Gastrocnemius medialis (tissue), 4 donors: Measurements from ENCODE around the gene GALNT2. TPM values are rescaled to one million over a fixed set of nuclear protein-coding genes. Genes with fewer than 3 reads are reported as not detected.

Source experiments
- ATAC-seq, 2 donors: fragments of 150-250 bp; one replicate each; pipeline ENCODE4 v1.9.1; 2016
- DNase-seq, 2 donors: peaks; one replicate each; pipeline ENCODE4 v3.0.0-alpha.2; 2019
- H3K27ac ChIP-seq, 4 donors: fragments of 200-600 bp; sonication (generic); 1 replicate in 1 of 4; 2 replicates in 3 of 4; pipeline ENCODE4 v1.5.1; 2016 to 2018; ENCODE audit warnings: mild to moderate bottlenecking in 2 of 4, moderate library complexity in 1 of 4
- H3K27me3 ChIP-seq, 3 donors: fragments of 200-600 bp; sonication (generic) in 2 of 3; 1 replicate in 1 of 3; 2 replicates in 2 of 3; pipeline versions ENCODE4 v1.5.1 to v1.6.0; 2016 to 2019; ENCODE audit warnings: mild to moderate bottlenecking in 1 of 3, moderate library complexity in 1 of 3
- H3K36me3 ChIP-seq, 2 donors: fragments of 200-600 bp; sonication (generic) in 1 of 2; one replicate each; pipeline ENCODE4 v1.5.1; 2017 to 2018
- H3K4me1 ChIP-seq, 2 donors: fragments of 200-600 bp; sonication (generic) in 1 of 2; one replicate each; pipeline ENCODE4 v1.5.1; 2016 to 2017; ENCODE audit warnings: mild to moderate bottlenecking in 2 of 2
- H3K4me3 ChIP-seq, 4 donors: fragments of 200-600 bp; sonication (generic) in 3 of 4; 1 replicate in 1 of 4; 2 replicates in 3 of 4; pipeline ENCODE4 v1.5.1; 2016 to 2019; ENCODE audit warnings: mild to moderate bottlenecking in 2 of 4
- H3K9me3 ChIP-seq, 3 donors: fragments of 200-600 bp; sonication (generic) in 2 of 3; 1 replicate in 1 of 3; 2 replicates in 2 of 3; pipeline ENCODE4 v1.5.1; 2016 to 2019
- POLR2A ChIP-seq, 2 donors: fragments of 450-650 bp; IDR thresholded peaks; one replicate each; pipeline ENCODE4 v1.6.1; 2017; ENCODE audit warnings: antibody characterized with exemption in 2 of 2, mild to moderate bottlenecking in 2 of 2, moderate library complexity in 2 of 2
- in situ Hi-C, 4 donors: fragments of 200-750 bp; cut with MboI; loops; one replicate each; pipeline versions ENCODE4 v1.15.0 to v1.8.0; 2017; ENCODE audit warnings: low sequenced_read_pairs in 4 of 4
- intact Hi-C: fragments of 100-400 bp; cut with DNase I; formaldehyde crosslinking; loops from one replicate; pipeline ENCODE4 v1.15.1; 2023; ENCODE audit warnings: low total_unique reads
- total RNA-seq, 4 donors: library from RNA; depleted of rRNA; stranded (reverse); fragments of >200 nt; gene quantifications; one replicate each; pipeline versions ENCODE4 v1.1.0 to v1.2.3, GENCODE V29; 2016
- TF ChIP-seq, protein P1 (sequence below), 5 experiments: fragments of 450-650 bp in 3 of 5; fragments of 200-600 bp in 2 of 5; sonication (generic) in 2 of 5; IDR thresholded peaks in 4 of 5; conservative IDR thresholded peaks in 1 of 5; 1 replicate in 4 of 5; 2 replicates in 1 of 5; pipeline ENCODE4 v1.5.1; 2016 to 2019; ENCODE audit warnings: antibody characterized with exemption in 5 of 5, mild to moderate bottlenecking in 3 of 5, moderate library complexity in 3 of 5

GALNT2 gene
- total RNA-seq, 4 donors from 2014 or later: 73.7 to 106 (median 78.3) TPM

DNA sequence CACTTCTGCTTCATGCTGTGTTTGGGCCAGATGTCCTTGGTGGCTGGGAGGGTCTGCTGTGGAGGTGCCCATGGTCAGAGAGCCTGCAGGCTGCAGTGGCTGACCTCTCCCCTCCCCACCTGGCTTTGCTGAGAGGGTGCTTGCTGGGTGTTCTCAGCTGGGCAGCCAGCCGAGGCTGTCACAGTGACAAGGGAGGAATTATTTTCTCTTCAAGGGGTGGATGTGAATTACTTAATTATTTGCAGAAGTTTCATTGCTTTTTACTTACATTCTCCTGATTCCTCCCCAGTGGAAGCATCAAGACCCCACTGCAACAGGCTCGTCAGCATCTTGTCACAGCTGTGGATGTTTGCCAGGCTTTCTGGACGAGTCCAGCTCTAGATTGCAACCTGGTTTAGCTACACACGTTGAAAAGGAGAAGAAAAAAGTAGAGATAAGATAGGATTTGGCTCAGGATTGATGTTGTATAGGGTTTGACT is 70.3 kb downstream of the GALNT2 start:
- intact Hi-C loops: loop anchor here (10.0 kb wide), 1 partner anchor 163 kb away; no protein-coding TSS in a partner anchor
- Histone ChIP-seq H3K4me1 (peaks cover 45 to 49% of the 10 kb centered on the region in 2 donors), H3K9me3 (no peaks in the 10 kb centered on the region), H3K27ac (no peak overlapping the region), H3K4me3 (no peak overlapping the region), H3K27me3 (no peaks in the 10 kb centered on the region), H3K36me3 (no peaks in the 10 kb centered on the region)
- TF ChIP-seq POLR2A (IDR thresholded peaks at IDR 0.05): no peak
- TF ChIP-seq, protein P1, sequence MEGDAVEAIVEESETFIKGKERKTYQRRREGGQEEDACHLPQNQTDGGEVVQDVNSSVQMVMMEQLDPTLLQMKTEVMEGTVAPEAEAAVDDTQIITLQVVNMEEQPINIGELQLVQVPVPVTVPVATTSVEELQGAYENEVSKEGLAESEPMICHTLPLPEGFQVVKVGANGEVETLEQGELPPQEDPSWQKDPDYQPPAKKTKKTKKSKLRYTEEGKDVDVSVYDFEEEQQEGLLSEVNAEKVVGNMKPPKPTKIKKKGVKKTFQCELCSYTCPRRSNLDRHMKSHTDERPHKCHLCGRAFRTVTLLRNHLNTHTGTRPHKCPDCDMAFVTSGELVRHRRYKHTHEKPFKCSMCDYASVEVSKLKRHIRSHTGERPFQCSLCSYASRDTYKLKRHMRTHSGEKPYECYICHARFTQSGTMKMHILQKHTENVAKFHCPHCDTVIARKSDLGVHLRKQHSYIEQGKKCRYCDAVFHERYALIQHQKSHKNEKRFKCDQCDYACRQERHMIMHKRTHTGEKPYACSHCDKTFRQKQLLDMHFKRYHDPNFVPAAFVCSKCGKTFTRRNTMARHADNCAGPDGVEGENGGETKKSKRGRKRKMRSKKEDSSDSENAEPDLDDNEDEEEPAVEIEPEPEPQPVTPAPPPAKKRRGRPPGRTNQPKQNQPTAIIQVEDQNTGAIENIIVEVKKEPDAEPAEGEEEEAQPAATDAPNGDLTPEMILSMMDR (IDR thresholded peaks at IDR 0.05 in 4 of 5, conservative IDR thresholded peaks at IDR 0.05 in 1 of 5): no peak
- DNase-seq: no peak
- in situ Hi-C loops: no loop called here
- no peak for ATAC-seq

DNA sequence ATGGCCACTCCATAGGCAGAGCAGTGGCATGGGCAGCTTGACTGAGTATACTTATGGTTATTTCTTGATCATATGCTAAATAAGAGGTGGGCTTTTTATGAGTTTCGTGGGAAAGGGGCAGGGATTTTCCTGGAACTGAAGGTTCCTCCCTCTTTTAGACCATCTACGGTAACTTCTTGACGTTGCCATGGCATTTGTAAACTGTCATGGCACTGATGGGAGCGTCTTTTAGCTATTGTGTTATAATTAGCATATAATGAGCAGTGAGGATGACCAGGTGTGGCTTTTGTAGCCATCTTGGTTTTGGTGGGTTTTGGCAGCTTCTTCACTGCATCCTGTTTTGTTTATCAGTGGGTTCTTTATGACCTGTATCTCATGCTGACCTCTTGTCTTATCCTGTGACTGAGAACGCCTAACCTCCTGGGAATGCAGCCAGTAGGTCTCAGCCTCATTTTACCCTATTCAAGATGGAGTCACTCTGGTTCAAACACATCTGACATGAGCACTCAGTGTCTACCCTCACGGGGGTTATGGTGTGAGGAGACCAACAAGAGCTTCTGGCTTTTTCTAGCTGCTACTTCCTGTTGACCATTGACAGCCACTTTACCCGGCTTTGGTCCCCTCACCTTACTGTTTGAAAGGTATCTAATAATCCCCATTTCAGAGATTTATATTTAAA is 71.7 kb downstream of the GALNT2 start:
- intact Hi-C loops: loop anchor here (10.0 kb wide), 1 partner anchor 164 kb away; no protein-coding TSS in a partner anchor
- no peaks in the 10 kb centered on the region for H3K9me3 ChIP-seq
- in situ Hi-C loops: no loop called here
- H3K27ac ChIP-seq: no peak overlapping the region
- H3K27me3 ChIP-seq: no peaks in the 10 kb centered on the region
- DNase-seq: no peak
- H3K4me3 ChIP-seq: no peak overlapping the region
- no peak for ATAC-seq
- H3K4me1 ChIP-seq: peaks cover 56 to 59% of the 10 kb centered on the region in 2 donors
- TF ChIP-seq, protein P1 (IDR thresholded peaks at IDR 0.05 in 4 of 5, conservative IDR thresholded peaks at IDR 0.05 in 1 of 5): no peak
- TF ChIP-seq POLR2A (IDR thresholded peaks at IDR 0.05): no peak
- no peaks in the 10 kb centered on the region for H3K36me3 ChIP-seq

DNA sequence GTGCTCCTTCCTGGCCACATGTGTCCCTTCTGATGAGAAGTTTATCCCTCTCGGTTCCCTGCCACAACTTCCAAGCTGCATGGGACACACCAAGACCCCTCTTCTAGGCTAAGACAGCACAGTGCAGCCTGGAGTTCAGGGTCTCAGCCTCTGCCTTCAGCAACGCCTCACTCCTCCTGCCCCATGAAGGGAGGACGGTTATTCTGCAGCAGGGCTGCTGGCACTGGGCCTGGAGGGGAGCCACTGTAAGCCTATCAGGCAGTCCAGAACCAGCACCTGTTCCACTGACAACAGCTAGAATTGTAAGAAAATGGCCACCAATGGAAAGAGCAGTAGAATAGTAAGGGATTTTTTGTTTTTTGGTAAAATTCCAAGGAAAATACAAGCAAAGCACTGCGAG is 72.3 kb downstream of the GALNT2 start:
- ATAC-seq (no peak), DNase-seq (no peak)
- no peaks in the 10 kb centered on the region for H3K27me3 ChIP-seq
- H3K4me3 ChIP-seq: no peak overlapping the region
- H3K36me3 ChIP-seq: no peaks in the 10 kb centered on the region
- H3K27ac ChIP-seq: peak overlapping the region in 1 of 4 donors; percentile 52
- no peaks in the 10 kb centered on the region for H3K9me3 ChIP-seq
- TF ChIP-seq, protein P1 (IDR thresholded peaks at IDR 0.05 in 4 of 5, conservative IDR thresholded peaks at IDR 0.05 in 1 of 5): no peak
- no peak for TF ChIP-seq POLR2A (IDR thresholded peaks at IDR 0.05)
- peaks cover 60 to 62% of the 10 kb centered on the region in 2 donors for H3K4me1 ChIP-seq
- intact Hi-C loops: loop anchor here (10.0 kb wide), 1 partner anchor 165 kb away; no protein-coding TSS in a partner anchor
- in situ Hi-C loops: no loop called here

DNA sequence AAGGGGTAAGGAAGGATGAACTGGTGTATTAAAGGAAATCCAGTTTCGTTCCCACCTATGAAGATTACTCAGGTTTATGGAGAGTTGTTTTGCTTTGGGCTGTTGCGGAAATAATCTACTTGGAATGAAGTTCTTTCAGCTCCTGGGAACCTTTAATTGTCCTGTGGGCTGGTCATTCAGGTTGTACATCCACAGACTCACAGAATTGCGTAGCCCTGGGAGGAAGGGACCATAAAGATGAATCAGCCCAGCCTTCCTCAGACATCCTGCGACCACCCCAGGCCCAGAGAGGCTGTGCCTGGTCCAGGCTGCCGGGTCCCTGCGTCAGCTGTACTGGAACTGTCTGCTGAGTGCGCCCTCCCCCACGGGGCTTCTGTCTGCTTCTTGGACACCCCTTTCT is 72.7 kb downstream of the GALNT2 start:
- ATAC-seq (no peak), DNase-seq (no peak)
- no peak overlapping the region for H3K4me3 ChIP-seq
- no peaks in the 10 kb centered on the region for H3K9me3 ChIP-seq
- intact Hi-C loops (loop anchor here (10.0 kb wide), 1 partner anchor 165 kb away; no protein-coding TSS in a partner anchor), in situ Hi-C loops (no loop called here)
- peaks cover 58 to 66% of the 10 kb centered on the region in 2 donors for H3K4me1 ChIP-seq
- no peaks in the 10 kb centered on the region for H3K36me3 ChIP-seq
- no peaks in the 10 kb centered on the region for H3K27me3 ChIP-seq
- H3K27ac ChIP-seq: peak overlapping the region; percentile 40 to 64 (median 56)
- TF ChIP-seq, protein P1 (IDR thresholded peaks at IDR 0.05 in 4 of 5, conservative IDR thresholded peaks at IDR 0.05 in 1 of 5): no peak
- no peak for TF ChIP-seq POLR2A (IDR thresholded peaks at IDR 0.05)
